GM12875 (cell line): Measurements from ENCODE around the gene AKAP11.

Experiments
- H3K4me3 ChIP-seq: one replicate; pipeline ENCODE4 v1.5.1; 2011; ENCODE audit warnings: low read depth, low read length, control low read depth
- TF ChIP-seq, protein P1 (sequence below): IDR thresholded peaks from 2 replicates; pipeline ENCODE4 v1.5.1; 2011; ENCODE audit warnings: low read depth, mild to moderate bottlenecking, control low read depth, inconsistent platforms, low read length, moderate library complexity, borderline replicate concordance; ENCODE audit not compliant: insufficient read depth

The AKAP11 gene

DNA sequence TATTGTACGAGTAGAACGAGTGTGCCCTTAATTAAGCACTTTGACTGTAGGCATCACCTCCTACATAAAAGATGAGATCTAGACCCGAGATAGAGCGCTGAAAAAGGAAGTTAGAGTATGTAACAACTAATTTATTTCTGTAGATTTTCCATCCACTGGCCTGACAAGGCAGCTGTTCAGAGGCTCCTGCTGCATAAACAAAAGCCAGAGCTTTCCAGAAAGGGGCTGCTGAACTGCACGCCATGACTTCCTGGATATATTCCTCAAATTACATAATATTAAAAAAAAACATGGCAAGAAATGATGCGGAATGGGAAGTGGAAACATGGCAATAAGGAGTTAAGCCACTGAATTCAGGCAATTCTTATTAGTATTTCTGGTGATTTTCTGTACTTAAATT lies 89.7 kb downstream of the AKAP11 start:
- TF ChIP-seq, protein P1, sequence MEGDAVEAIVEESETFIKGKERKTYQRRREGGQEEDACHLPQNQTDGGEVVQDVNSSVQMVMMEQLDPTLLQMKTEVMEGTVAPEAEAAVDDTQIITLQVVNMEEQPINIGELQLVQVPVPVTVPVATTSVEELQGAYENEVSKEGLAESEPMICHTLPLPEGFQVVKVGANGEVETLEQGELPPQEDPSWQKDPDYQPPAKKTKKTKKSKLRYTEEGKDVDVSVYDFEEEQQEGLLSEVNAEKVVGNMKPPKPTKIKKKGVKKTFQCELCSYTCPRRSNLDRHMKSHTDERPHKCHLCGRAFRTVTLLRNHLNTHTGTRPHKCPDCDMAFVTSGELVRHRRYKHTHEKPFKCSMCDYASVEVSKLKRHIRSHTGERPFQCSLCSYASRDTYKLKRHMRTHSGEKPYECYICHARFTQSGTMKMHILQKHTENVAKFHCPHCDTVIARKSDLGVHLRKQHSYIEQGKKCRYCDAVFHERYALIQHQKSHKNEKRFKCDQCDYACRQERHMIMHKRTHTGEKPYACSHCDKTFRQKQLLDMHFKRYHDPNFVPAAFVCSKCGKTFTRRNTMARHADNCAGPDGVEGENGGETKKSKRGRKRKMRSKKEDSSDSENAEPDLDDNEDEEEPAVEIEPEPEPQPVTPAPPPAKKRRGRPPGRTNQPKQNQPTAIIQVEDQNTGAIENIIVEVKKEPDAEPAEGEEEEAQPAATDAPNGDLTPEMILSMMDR, result no peak
- no peak overlapping the region for H3K4me3 ChIP-seq

DNA sequence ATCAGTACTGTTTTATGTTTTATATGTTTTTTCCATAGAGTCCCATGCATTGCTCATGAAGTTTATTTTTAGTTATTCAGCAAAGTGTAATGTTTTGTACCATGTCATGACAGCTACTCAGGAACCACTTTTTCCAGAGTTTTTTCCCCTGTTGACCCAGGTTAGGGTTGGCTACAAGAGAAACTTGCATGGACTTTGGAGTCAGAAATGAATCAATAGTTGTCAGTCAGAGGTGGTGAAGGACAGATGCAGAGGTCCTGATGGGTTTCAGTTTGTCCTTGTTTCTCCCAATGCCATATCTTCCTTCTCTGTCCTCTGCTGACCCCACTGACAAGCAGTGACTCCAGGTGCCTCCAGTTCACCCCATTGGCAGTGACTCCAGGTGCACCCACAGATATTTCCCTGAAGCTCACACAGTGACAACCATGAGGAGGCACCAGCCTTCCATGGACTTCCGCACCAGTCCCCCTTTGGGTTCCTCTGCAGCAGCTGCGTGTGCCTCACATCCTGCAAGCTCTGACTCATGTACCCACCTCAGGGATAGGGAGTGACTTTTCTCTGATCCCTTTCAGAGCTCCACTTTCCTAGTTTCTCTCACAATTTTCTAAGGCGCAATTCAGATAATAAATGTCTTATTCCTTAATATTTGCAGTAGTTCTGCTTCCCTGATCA lies 92.1 kb downstream of the AKAP11 start:
- TF ChIP-seq, protein P1, result no peak
- H3K4me3 ChIP-seq, result no peak overlapping the region

DNA sequence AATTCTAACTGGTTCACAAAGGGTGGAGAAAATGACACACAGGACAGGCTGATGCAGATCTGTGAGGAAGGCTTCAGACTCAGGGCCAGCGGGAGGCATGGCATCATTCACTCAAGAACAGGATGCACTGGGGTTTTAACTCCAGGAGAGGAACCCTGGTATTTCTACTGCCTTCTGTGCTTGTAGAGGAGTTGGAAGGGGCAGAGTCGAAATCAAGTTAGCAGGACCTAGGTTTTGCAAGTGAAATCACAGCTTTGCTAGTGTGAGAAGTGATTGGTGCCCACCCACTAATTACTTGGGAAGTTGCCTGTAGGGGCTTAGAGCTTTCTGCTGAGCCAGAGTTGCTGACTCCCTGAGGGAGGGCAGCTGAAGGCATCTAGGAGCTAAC lies 92.7 kb downstream of the AKAP11 start:
- TF ChIP-seq, protein P1, result no peak
- H3K4me3 ChIP-seq, result no peak overlapping the region

DNA sequence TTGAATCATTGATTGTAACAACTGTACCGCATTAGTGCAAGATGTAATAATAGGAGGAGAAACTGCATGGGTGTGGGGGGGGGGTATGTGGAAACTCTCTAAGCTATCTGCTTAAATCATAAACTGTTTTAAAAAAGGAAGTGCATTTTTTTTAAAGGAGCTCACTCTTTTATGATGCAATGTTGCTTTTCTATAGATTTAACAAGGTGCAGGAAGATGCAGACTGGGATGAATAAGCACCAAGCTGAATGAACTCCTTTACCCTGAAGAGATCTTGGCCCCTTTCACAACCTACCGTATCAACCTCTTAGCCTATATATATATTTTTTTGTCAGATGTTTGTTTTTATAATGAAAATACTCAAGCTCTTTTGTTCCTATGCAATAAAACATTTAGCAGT lies 95.9 kb downstream of the AKAP11 start:
- no peak overlapping the region for H3K4me3 ChIP-seq
- TF ChIP-seq, protein P1, result no peak

DNA sequence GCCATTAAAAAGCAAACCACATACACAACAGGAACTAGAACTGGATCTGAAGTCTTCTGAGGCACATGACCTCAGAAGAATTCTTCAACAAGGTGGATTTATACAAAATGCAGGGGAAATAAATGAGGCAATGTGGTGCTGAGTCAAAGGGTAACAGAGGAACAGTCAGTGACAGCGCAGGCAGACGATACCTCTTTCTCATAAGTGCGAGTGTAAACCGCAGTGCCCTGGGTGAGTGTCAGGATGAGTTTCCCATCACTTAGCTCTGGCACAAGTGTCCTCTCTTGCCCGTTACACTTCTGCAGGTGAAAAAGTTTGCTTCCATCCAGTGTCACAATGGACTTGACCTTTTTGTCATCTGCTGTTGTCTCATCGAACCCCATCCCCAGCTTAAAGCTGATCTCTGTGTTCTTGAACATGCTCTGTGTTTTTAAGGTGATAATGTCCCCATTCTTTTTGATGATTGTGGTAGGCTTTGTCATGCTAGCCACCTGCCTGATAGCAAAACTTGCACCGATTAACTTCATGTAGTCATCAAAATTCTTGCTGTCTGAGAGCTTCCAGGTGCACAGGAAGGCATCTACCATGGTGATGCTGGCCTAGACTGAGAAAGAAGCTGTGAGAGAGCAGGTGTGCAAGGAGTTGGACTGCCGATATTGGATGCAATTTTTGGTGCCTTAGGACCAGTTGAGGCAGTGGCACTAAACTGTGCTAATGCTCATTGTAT lies 97.3 kb downstream of the AKAP11 start:
- TF ChIP-seq, protein P1, result no peak

DNA sequence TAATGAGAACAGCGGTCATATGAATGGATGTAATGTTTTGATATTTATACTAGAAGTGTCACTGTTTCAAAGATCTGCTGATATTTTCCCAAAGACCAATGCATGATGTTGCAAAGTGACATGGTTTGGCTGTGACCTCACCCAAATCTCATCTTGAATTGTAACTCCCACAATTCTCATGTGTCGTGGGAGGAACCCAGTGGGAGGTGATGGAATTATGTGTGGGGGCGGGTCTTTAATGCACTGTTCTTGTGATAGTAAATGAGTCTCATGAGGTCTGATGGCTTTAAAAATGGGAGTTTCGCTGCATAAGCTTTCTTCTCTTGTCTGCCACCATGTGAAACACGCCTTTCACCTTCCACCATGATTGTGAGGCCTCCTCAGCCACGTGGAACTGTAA lies 98.3 kb downstream of the AKAP11 start:
- TF ChIP-seq, protein P1, result no peak
- no peak overlapping the region for H3K4me3 ChIP-seq

More for the DNA sequence above, 97.3 kb downstream of the AKAP11 start:
- H3K4me3 ChIP-seq, result no peak overlapping the region
